H1 (cell line): ENCODE results near the gene HHAT. TPM values are rescaled to one million over a fixed set of nuclear protein-coding genes. Genes with fewer than 3 reads are reported as not detected.

Experiments used
- CTCF ChIA-PET: fragments of 300-600 bp; sonication (Branson Sonifier 250); formaldehyde crosslinking; loops from one replicate; lab custom pipeline; 2021; ENCODE audit not compliant: partially characterized antibody; lab: Charles Lee
- POLR2A ChIA-PET: fragments of 300-600 bp; sonication (Branson Sonifier 250); formaldehyde crosslinking; loops from one replicate; lab custom pipeline; 2021; ENCODE audit warnings: inconsistent platforms; ENCODE audit not compliant: partially characterized antibody; lab: Charles Lee
- DNase-seq, 2 experiments: peaks; one replicate each; pipeline versions ENCODE4 v3.0.0 to v3.0.0-alpha.2; 2010 to 2022; ENCODE audit warnings: low spot score in 2 of 2, low read depth in 1 of 2, mixed read lengths in 1 of 2
- FAIRE-seq: peaks from 2 replicates; lab custom pipeline; 2011; peaks lifted over from hg19 to GRCh38; lab: Jason Lieb, UNC
- H2AFZ ChIP-seq: 2 replicates; pipeline ENCODE4 v1.8.1; 2012; ENCODE audit warnings: low read length, inconsistent platforms
- H2AK5ac ChIP-seq: 2 replicates; pipeline ENCODE4 v1.6.1; 2013; ENCODE audit warnings: low read depth, low read length
- H2BK120ac ChIP-seq: replicated peaks from 2 replicates; pipeline ENCODE3; 2013; ENCODE audit warnings: low read depth, low read length, inconsistent platforms
- H2BK12ac ChIP-seq: 2 replicates; pipeline ENCODE4 v1.6.1; 2013; ENCODE audit warnings: low read depth, low read length
- H2BK15ac ChIP-seq: 2 replicates; pipeline ENCODE4 v1.6.1; 2013; ENCODE audit warnings: low read length
- H2BK20ac ChIP-seq: 2 replicates; pipeline ENCODE4 v1.6.1; 2013; ENCODE audit warnings: low read length
- H2BK5ac ChIP-seq: 2 replicates; pipeline ENCODE4 v1.6.1; 2013; ENCODE audit warnings: low read depth, low read length
- H3K14ac ChIP-seq: 2 replicates; pipeline ENCODE4 v1.6.1; 2013; ENCODE audit warnings: inconsistent platforms; ENCODE audit not compliant: insufficient read length
- H3K18ac ChIP-seq: 2 replicates; pipeline ENCODE4 v1.6.1; 2013; ENCODE audit warnings: low read length; ENCODE audit errors: extremely low read depth
- H3K23ac ChIP-seq: 2 replicates; pipeline ENCODE4 v1.6.1; 2013; ENCODE audit warnings: inconsistent platforms; ENCODE audit not compliant: insufficient read length
- H3K23me2 ChIP-seq: 2 replicates; pipeline ENCODE4 v1.6.1; 2013; ENCODE audit warnings: low read depth, low read length
- H3K27ac ChIP-seq: 2 replicates; pipeline ENCODE4 v1.6.1; 2011; ENCODE audit warnings: low read depth, low read length, inconsistent platforms
- H3K27me3 ChIP-seq, 4 experiments: replicated peaks in 1 of 4; 1 replicate in 1 of 4; 2 replicates in 3 of 4; pipeline versions ENCODE4 v1.6.1 to v1.8.1; 2011 to 2013; ENCODE audit warnings: low read length in 3 of 4, mild to moderate bottlenecking in 3 of 4, inconsistent platforms in 2 of 4, mixed read lengths in 2 of 4, moderate library complexity in 1 of 4; ENCODE audit not compliant: control insufficient read depth in 3 of 4, insufficient read depth in 3 of 4; ENCODE audit errors: extremely low read depth in 1 of 4
- H3K36me3 ChIP-seq, 4 experiments: 2 replicates each; pipeline versions ENCODE4 v1.6.1 to v1.8.1; 2011 to 2013; ENCODE audit warnings: mild to moderate bottlenecking in 4 of 4, low read length in 3 of 4, moderate library complexity in 2 of 4, control low read depth in 1 of 4, inconsistent platforms in 1 of 4; ENCODE audit not compliant: insufficient read depth in 4 of 4, control insufficient read depth in 2 of 4
- H3K4ac ChIP-seq: replicated peaks from 2 replicates; pipeline ENCODE3; 2013; ENCODE audit warnings: low read length, low read depth, mixed read lengths, inconsistent platforms; ENCODE audit not compliant: insufficient read length
- H3K4me1 ChIP-seq, 4 experiments: replicated peaks in 1 of 4; 1 replicate in 1 of 4; 2 replicates in 3 of 4; pipeline versions ENCODE4 v1.6.1 to v1.8.1; 2011 to 2013; ENCODE audit warnings: low read length in 3 of 4, inconsistent platforms in 2 of 4, mixed read lengths in 1 of 4; ENCODE audit not compliant: insufficient read depth in 4 of 4, control insufficient read depth in 3 of 4
- H3K4me2 ChIP-seq, 2 experiments: 2 replicates each; pipeline versions ENCODE4 v1.6.1 to v1.8.1; 2011 to 2013; ENCODE audit warnings: low read depth in 2 of 2, low read length in 2 of 2, control low read depth in 1 of 2, inconsistent platforms in 1 of 2, mild to moderate bottlenecking in 1 of 2; ENCODE audit not compliant: insufficient read depth in 1 of 2
- H3K4me3 ChIP-seq, 4 experiments: fragments of 200-600, 300-600 bp in 1 of 4; sonication (generic), shearing (Covaris generic), sonication (Bioruptor Twin) in 1 of 4; 2 replicates each; pipeline versions ENCODE4 v1.5.1 to v1.8.1; 2011 to 2016; ENCODE audit warnings: low read length in 4 of 4, low read depth in 3 of 4, control low read depth in 2 of 4, inconsistent platforms in 2 of 4, mild to moderate bottlenecking in 2 of 4, mixed read lengths in 1 of 4, moderate library complexity in 1 of 4; ENCODE audit not compliant: insufficient read depth in 2 of 4; ENCODE audit errors: extremely low read depth in 1 of 4
- H3K56ac ChIP-seq: replicated peaks from 2 replicates; pipeline ENCODE3; 2013; ENCODE audit warnings: low read depth, mild to moderate bottlenecking, mixed read lengths, low read length, inconsistent platforms; ENCODE audit not compliant: insufficient read length
- H3K79me1 ChIP-seq: 2 replicates; pipeline ENCODE4 v1.6.1; 2013; ENCODE audit warnings: low read depth, low read length, control low read depth
- H3K79me2 ChIP-seq, 2 experiments: 2 replicates each; pipeline versions ENCODE4 v1.6.1 to v1.8.1; 2012 to 2013; ENCODE audit warnings: low read length in 2 of 2, mild to moderate bottlenecking in 2 of 2, inconsistent platforms in 1 of 2; ENCODE audit not compliant: insufficient read depth in 2 of 2, control insufficient read depth in 1 of 2
- H3K9ac ChIP-seq, 4 experiments: replicated peaks in 1 of 4; 1 replicate in 1 of 4; 2 replicates in 3 of 4; pipeline versions ENCODE4 v1.6.1 to v1.8.1; 2011 to 2013; ENCODE audit warnings: low read depth in 3 of 4, low read length in 3 of 4, control low read depth in 2 of 4, mild to moderate bottlenecking in 2 of 4, moderate library complexity in 2 of 4, inconsistent platforms in 1 of 4; ENCODE audit errors: extremely low read depth in 1 of 4
- H3K9me3 ChIP-seq, 2 experiments: 2 replicates each; pipeline versions ENCODE4 v1.6.1 to v1.8.1; 2012 to 2013; ENCODE audit warnings: mild to moderate bottlenecking in 2 of 2, moderate library complexity in 2 of 2, control low read depth in 1 of 2, inconsistent platforms in 1 of 2, low read depth in 1 of 2, low read length in 1 of 2, mixed read lengths in 1 of 2; ENCODE audit not compliant: insufficient read depth in 2 of 2
- H4K20me1 ChIP-seq, 2 experiments: replicated peaks in 1 of 2; 2 replicates each; pipeline versions ENCODE3 to v1.8.1; 2011 to 2013; ENCODE audit warnings: inconsistent platforms in 2 of 2, low read length in 2 of 2, mild to moderate bottlenecking in 1 of 2; ENCODE audit not compliant: insufficient read depth in 2 of 2, control insufficient read depth in 1 of 2
- H4K5ac ChIP-seq: 2 replicates; pipeline ENCODE4 v1.6.1; 2013; ENCODE audit warnings: low read length, low read depth, mixed read lengths, inconsistent platforms; ENCODE audit not compliant: insufficient read length
- H4K8ac ChIP-seq: 2 replicates; pipeline ENCODE4 v1.8.0; 2013; ENCODE audit warnings: mild to moderate bottlenecking, moderate library complexity, low read length, inconsistent platforms; ENCODE audit not compliant: insufficient read depth; ENCODE audit errors: extremely low read depth
- H4K91ac ChIP-seq: replicated peaks from 2 replicates; pipeline ENCODE3; 2013; ENCODE audit warnings: low read length, mixed read lengths, inconsistent platforms; ENCODE audit not compliant: insufficient read length
- ASH2L ChIP-seq: fragments of 200-600, 300-600 bp; sonication (generic); IDR thresholded peaks from one replicate; pipeline ENCODE4 v1.7.1; 2017; ENCODE audit warnings: low read length
- BRCA1 ChIP-seq: IDR thresholded peaks from 2 replicates; pipeline ENCODE4 v1.6.1; 2012; ENCODE audit warnings: low read depth, low read length, improper control_type of control experiment
- CBX5 ChIP-seq: fragments of 300-800, 300-1000 bp; sonication (generic); IDR thresholded peaks from 2 replicates; pipeline ENCODE4 v1.7.1; 2016; ENCODE audit warnings: antibody characterized with exemption, low read length, low read depth
- EGR1 ChIP-seq: IDR thresholded peaks from 2 replicates; pipeline ENCODE4 v1.6.1; 2011; ENCODE audit warnings: low read depth, low read length, borderline replicate concordance
- EP300 ChIP-seq, 2 experiments: IDR thresholded peaks; 1 replicate in 1 of 2; 2 replicates in 1 of 2; pipeline ENCODE4 v1.6.1; 2011 to 2012; ENCODE audit warnings: low read depth in 2 of 2, low read length in 2 of 2, mild to moderate bottlenecking in 2 of 2, borderline replicate concordance in 1 of 2, inconsistent platforms in 1 of 2, moderate library complexity in 1 of 2
- GTF2F1 ChIP-seq: IDR thresholded peaks from 2 replicates; pipeline ENCODE4 v1.6.1; 2012; ENCODE audit warnings: low read depth, low read length, improper control_type of control experiment, borderline replicate concordance
- KDM1A ChIP-seq: fragments of 200-600, 300-600 bp; sonication (generic); IDR thresholded peaks from 2 replicates; pipeline ENCODE4 v1.7.1; 2016; ENCODE audit warnings: mild to moderate bottlenecking, low read length, borderline replicate concordance
- MAFK ChIP-seq: IDR thresholded peaks from 2 replicates; pipeline ENCODE4 v1.6.1; 2012; ENCODE audit warnings: low read depth, mild to moderate bottlenecking, improper control_type of control experiment, low read length
- RBBP5 ChIP-seq: IDR thresholded peaks from 2 replicates; pipeline ENCODE4 v1.7.1; 2012; ENCODE audit warnings: low read depth, mild to moderate bottlenecking, inconsistent platforms, low read length, moderate library complexity, borderline replicate concordance
- SP4 ChIP-seq: IDR thresholded peaks from 2 replicates; pipeline ENCODE4 v1.6.1; 2012; ENCODE audit warnings: low read length, inconsistent platforms
- TAF1 ChIP-seq: IDR thresholded peaks from 2 replicates; pipeline ENCODE4 v1.6.1; 2011; ENCODE audit warnings: mild to moderate bottlenecking, low read depth, low read length
- TAF7 ChIP-seq: optimal IDR thresholded peaks from 2 replicates; pipeline ENCODE3; 2011; ENCODE audit warnings: low read depth, mild to moderate bottlenecking, inconsistent platforms, low read length, moderate library complexity, borderline replicate concordance
- TEAD4 ChIP-seq: IDR thresholded peaks from 2 replicates; pipeline ENCODE4 v1.6.1; 2012; ENCODE audit warnings: low read depth, low read length, inconsistent platforms, mixed read lengths
- ZNF274 ChIP-seq: IDR thresholded peaks from 2 replicates; pipeline ENCODE4 v1.7.0; 2012; ENCODE audit warnings: low read length, borderline replicate concordance; ENCODE audit errors: extremely low read depth
- WGBS, 2 experiments: shearing (Covaris generic) in 1 of 2; methylation state at CpG; one replicate each; pipeline versions ENCODE4 v1.1.6 to v1.1.7; 2013 to 2015; ENCODE audit warnings: low lambda C conversion rate in 2 of 2, mixed read lengths in 2 of 2, inconsistent platforms in 1 of 2, low coverage in 1 of 2, missing lambda C conversion rate in 1 of 2; ENCODE audit not compliant: insufficient replicate concordance in 2 of 2, insufficient coverage in 1 of 2, insufficient read length in 1 of 2; ENCODE audit errors: extremely low coverage in 1 of 2, missing lambda C conversion rate in 1 of 2; 5-methylcytosine and 5-hydroxymethylcytosine counted together
- polyA plus RNA-seq, 7 experiments: library from polyadenylated mRNA; depleted of rRNA in 3 of 7; stranded (reverse) in 5 of 7; unstranded in 2 of 7; fragments of >200 nt in 5 of 7; fragments of 200-250 nt in 2 of 7; gene quantifications; 1 replicate in 5 of 7; 2 replicates in 1 of 7; 4 replicates in 1 of 7; pipeline versions ENCODE4 v1.2.1 to v1.2.3, GENCODE V29; 2011 to 2013; ENCODE audit warnings: missing spikeins in 2 of 7, mixed read lengths in 2 of 7
- total RNA-seq: library from RNA; stranded (reverse); fragmentation: NEBNext Ultra II Directional; extraction: Animal tissue kit (Norgen Biotek cat#: 25700); gene quantifications from 2 replicates; pipeline ENCODE4 v1.2.1, GENCODE V29; 2021
- TF ChIP-seq, protein P1 (sequence below): IDR thresholded peaks from 2 replicates; pipeline ENCODE4 v1.6.1; 2011; ENCODE audit warnings: low read depth, mild to moderate bottlenecking, low read length; ENCODE audit not compliant: insufficient read depth

The HHAT gene
- total and polyA plus RNA-seq, 2 of the 8 experiments (the other 6 are each of a cell fraction or from before 2014, with no cell fraction given), result 0.15 to 0.51 TPM

DNA sequence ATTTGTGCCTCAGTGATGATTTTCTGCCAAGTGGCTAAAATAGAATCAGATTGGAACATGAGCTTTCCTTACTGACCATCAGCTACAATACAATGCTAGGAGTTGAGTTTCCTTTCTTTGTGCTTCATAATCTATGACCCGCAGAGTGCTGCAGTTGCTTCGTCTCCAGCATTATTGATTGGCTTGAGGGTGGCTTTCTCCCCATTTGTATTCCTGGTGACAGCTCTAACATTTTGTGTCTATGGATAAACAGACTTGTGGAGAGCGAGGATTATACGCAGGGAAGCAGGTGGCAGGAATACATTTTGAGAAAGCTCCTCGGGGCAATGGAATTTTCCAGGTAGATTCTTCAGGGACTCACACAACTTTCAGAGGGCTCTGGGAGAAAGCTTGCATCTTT, 223.2 kb downstream of the HHAT start:
- 87% methylated on average over 5 of the region's 5 CpGs; no CpG with 5 or more reads in 1 of the 2 experiments for WGBS, 2 experiments
- H3K4me1 ChIP-seq, result no peaks in the 10 kb centered on the region
- no peak overlapping the region for H3K14ac ChIP-seq
- H2AFZ ChIP-seq, result no peak overlapping the region; the same call in 1 of the 2 replicates
- ChIA-PET POLR2A (no interaction called here), CTCF (interaction anchor here (0.9 to 2.3 kb wide), 5 partner anchors 14 to 145 kb away, joined by 3 to 7 read pairs (median 4); no protein-coding TSS in a partner anchor)
- H3K23me2 ChIP-seq, result no peaks in the 10 kb centered on the region; the same call in 1 of the 2 replicates
- H2BK5ac ChIP-seq, result no peak overlapping the region
- H3K9me3 ChIP-seq, result no peaks in the 10 kb centered on the region
- H2BK15ac ChIP-seq, result no peak overlapping the region
- H3K18ac ChIP-seq, result no peak overlapping the region
- H3K23ac ChIP-seq, result no peak overlapping the region
- no peak overlapping the region for H2BK120ac ChIP-seq
- H3K36me3 ChIP-seq, result no peaks in the 10 kb centered on the region
- H3K9ac ChIP-seq, result no peak overlapping the region
- H3K4ac ChIP-seq, result no peak overlapping the region
- FAIRE-seq (no peak), DNase-seq (no peak)
- no peak overlapping the region for H4K5ac ChIP-seq
- no peaks in the 10 kb centered on the region for H3K79me2 ChIP-seq
- no peak overlapping the region for H4K91ac ChIP-seq
- H4K8ac ChIP-seq, result no peak overlapping the region
- H3K56ac ChIP-seq, result no peak overlapping the region
- H3K27me3 ChIP-seq, result no peaks in the 10 kb centered on the region
- no peak overlapping the region for H3K27ac ChIP-seq
- no peaks in the 10 kb centered on the region for H3K79me1 ChIP-seq
- H2BK12ac ChIP-seq, result no peak overlapping the region
- no peak overlapping the region for H2AK5ac ChIP-seq
- H3K4me3 ChIP-seq, result no peak overlapping the region
- H4K20me1 ChIP-seq, result no peaks in the 10 kb centered on the region
- H3K4me2 ChIP-seq, result no peak overlapping the region; a peak in 1 of 4 replicates
- H2BK20ac ChIP-seq, result no peak overlapping the region
- TF ChIP-seq, protein P1, sequence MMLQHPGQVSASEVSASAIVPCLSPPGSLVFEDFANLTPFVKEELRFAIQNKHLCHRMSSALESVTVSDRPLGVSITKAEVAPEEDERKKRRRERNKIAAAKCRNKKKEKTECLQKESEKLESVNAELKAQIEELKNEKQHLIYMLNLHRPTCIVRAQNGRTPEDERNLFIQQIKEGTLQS, result no peak
- no peak for TF ChIP-seq ZNF274
- no peak for TF ChIP-seq GTF2F1
- no peak for TF ChIP-seq EGR1
- TF ChIP-seq SP4, result no peak
- TF ChIP-seq CBX5, result no peak
- no peak for TF ChIP-seq ASH2L
- no peak for TF ChIP-seq EP300 (IDR thresholded peaks at IDR 0.05; ENCODE audit: borderline replicate concordance in 1 of 2, low read depth in 2 of 2, low read length in 2 of 2)
- TF ChIP-seq MAFK, result no peak
- TF ChIP-seq RBBP5, result no peak
- TF ChIP-seq TAF1, result no peak
- TF ChIP-seq TAF7, result no peak
- TF ChIP-seq TEAD4, result no peak
- no peak for TF ChIP-seq KDM1A
- no peak for TF ChIP-seq BRCA1
